Eye (tissue), 1 donor: ENCODE data around the gene EDEM2.
"Not testable (repeated sequence)": the region's sequence is repeated elsewhere in the genome, so short reads cannot be mapped to it uniquely, and the experiment has no call there.

Experiments used
- DNase-seq: peaks from one replicate; pipeline ENCODE4 v3.0.0-alpha.2; 2015

Gene EDEM2

GRCh38 chr20:35085477-35086225 lies 61.5 kb downstream of the EDEM2 start:
- DNase-seq, result no peak

- DNase-seq, result no peak
Measured at GRCh38 chr20:35084998-35085397, 62.1 kb downstream of the EDEM2 start.

DNA sequence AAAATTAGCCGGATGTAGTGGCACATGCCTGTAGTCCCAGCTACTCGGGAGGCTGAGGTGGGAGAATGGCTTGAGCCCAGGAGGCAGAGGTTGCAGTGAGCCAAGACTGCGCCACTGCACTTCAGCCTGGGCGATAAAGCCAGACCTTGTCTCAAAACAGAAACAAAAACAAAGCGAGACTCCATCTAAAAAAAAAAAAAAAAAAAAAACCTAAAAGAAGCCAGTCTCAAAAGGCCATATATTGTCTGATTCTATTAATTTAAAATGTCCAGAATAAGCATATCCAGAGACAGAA lies 66.8 kb downstream of the EDEM2 start:
- not testable (repeated sequence) for DNase-seq

GRCh38 chr20:35079472-35080347 lies 67.4 kb downstream of the EDEM2 start:
- DNase-seq, result no peak

DNA sequence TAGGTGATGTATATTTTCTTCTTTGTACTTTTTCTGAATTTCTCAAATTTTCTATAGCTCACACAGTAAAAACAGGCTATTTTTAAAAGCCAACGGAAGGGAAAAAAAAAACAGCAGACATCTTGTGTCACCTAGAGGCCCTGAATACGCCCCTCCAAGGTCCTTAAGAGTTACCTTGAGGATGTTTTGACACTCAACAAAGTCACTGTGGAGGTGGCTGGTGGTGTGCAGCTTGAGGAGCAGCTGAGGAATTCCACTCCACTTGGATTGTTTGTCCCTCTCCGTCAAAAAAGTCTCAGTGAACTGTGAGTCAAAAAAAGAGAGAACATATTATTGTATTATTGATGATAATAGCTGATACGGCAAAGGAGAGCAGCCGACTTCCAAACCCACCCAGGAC lies 69.3 kb downstream of the EDEM2 start:
- DNase-seq, result no peak

DNA sequence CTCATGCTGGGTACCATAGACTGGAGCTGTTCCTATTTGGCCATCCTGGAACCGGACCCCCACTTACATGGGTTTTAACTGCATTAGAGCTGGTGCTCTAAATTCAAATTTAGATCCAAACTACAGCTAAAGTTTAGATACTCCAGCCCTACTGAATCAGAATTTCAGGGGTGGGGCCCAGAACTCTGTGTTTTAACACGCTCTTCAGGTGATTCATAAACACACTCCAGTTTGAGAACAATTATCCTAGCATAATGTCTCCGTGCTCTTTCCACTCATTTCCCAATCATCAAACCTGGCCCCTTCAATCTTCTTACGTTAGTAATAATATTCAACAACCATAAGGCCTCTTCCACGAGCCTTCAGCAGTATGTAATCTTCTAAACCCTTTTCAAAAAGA lies 69.8 kb downstream of the EDEM2 start:
- DNase-seq, result no peak

GRCh38 chr20:35071436-35072153 lies 75.5 kb downstream of the EDEM2 start:
- not testable (repeated sequence) for DNase-seq

- no peak for DNase-seq
Measured at GRCh38 chr20:35066194-35066593, 80.9 kb downstream of the EDEM2 start.
